ENCODE measurements around the gene TMEM87A.
"Not testable (repeated sequence)": the region's sequence is repeated elsewhere in the genome, so short reads cannot be mapped to it uniquely, and the experiment has no call there.

TMEM87A gene

GRCh38 chr15:42272939-42273899 is at the start of gene TMEM87A, which contains the start of gene GANC:
TSS of gene TMEM87A (minus strand) at chr15:42273433. CDS start at chr15:42273398, 35 bp downstream.
TSS of gene GANC (plus strand) at chr15:42273201. CDS start at chr15:42274482, 1,281 bp downstream.
- peak within 1 kb of the TSS; percentile 98 to 99 for H3K4me3 Mint-ChIP-seq
- DNase-seq (peak; percentile 93 to 97), ATAC-seq (peak; percentile 98)
- no peaks in the 10 kb centered on the region for H3K9me3 Mint-ChIP-seq
- peak within 1 kb of the TSS; percentile 98 for H3K27ac Mint-ChIP-seq
- H3K4me1 Mint-ChIP-seq: peaks cover 34% of the 10 kb centered on the region
- H3K27me3 Mint-ChIP-seq: no peaks in the 10 kb centered on the region

GRCh38 chr15:42319206-42319605 is 46.0 kb upstream of the TMEM87A start:
- Mint-ChIP-seq H3K4me1 (no peaks in the 10 kb centered on the region), H3K27me3 (no peaks in the 10 kb centered on the region), H3K27ac (no peak overlapping the region), H3K9me3 (no peaks in the 10 kb centered on the region), H3K4me3 (no peak overlapping the region)
- no peak for DNase-seq
- no peak for ATAC-seq

GRCh38 chr15:42316282-42316805 is 43.1 kb upstream of the TMEM87A start:
- not testable (repeated sequence) for DNase-seq, H3K27ac Mint-ChIP-seq, ATAC-seq, H3K4me1 Mint-ChIP-seq, H3K4me3 Mint-ChIP-seq, H3K27me3 Mint-ChIP-seq, H3K9me3 Mint-ChIP-seq

- DNase-seq (no peak), ATAC-seq (peak; percentile 60)
- Mint-ChIP-seq H3K27me3 (no peaks in the 10 kb centered on the region), H3K4me3 (no peak overlapping the region), H3K27ac (no peak overlapping the region), H3K4me1 (no peaks in the 10 kb centered on the region), H3K9me3 (no peaks in the 10 kb centered on the region)
Measured at GRCh38 chr15:42315521-42315920, 42.3 kb upstream of the TMEM87A start.

- ATAC-seq (no peak), DNase-seq (no peak)
- Mint-ChIP-seq H3K9me3 (no peaks in the 10 kb centered on the region), H3K27me3 (no peaks in the 10 kb centered on the region), H3K4me1 (no peaks in the 10 kb centered on the region), H3K27ac (no peak overlapping the region), H3K4me3 (no peak overlapping the region)
Measured at GRCh38 chr15:42314818-42315217, 41.6 kb upstream of the TMEM87A start.

- H3K4me3 Mint-ChIP-seq: no peak overlapping the region
- DNase-seq (no peak), ATAC-seq (no peak)
- H3K27me3 Mint-ChIP-seq: no peaks in the 10 kb centered on the region
- no peak overlapping the region for H3K27ac Mint-ChIP-seq
- H3K9me3 Mint-ChIP-seq: no peaks in the 10 kb centered on the region
- H3K4me1 Mint-ChIP-seq: no peaks in the 10 kb centered on the region
Measured at GRCh38 chr15:42313463-42313862, 40.2 kb upstream of the TMEM87A start.

GRCh38 chr15:42306681-42307080 is 33.4 kb upstream of the TMEM87A start:
- Mint-ChIP-seq H3K9me3 (peaks cover 10 to 27% of the 10 kb centered on the region in 2 donors), H3K4me3 (no peak overlapping the region), H3K4me1 (no peaks in the 10 kb centered on the region), H3K27me3 (no peaks in the 10 kb centered on the region), H3K27ac (no peak overlapping the region)
- no peak for ATAC-seq
- DNase-seq: no peak

- DNase-seq, ATAC-seq, H3K27ac Mint-ChIP-seq, H3K4me3 Mint-ChIP-seq, H3K4me1 Mint-ChIP-seq, H3K27me3 Mint-ChIP-seq: not testable (repeated sequence)
- H3K9me3 Mint-ChIP-seq: peaks cover 10 to 27% of the 10 kb centered on the region in 2 donors
Measured at GRCh38 chr15:42301004-42301403, 27.8 kb upstream of the TMEM87A start.

GRCh38 chr15:42289166-42289565 is 15.9 kb upstream of the TMEM87A start:
- H3K27me3 Mint-ChIP-seq: no peaks in the 10 kb centered on the region
- no peak for ATAC-seq
- no peak overlapping the region for H3K4me3 Mint-ChIP-seq
- H3K9me3 Mint-ChIP-seq: no peaks in the 10 kb centered on the region
- no peak for DNase-seq
- no peaks in the 10 kb centered on the region for H3K4me1 Mint-ChIP-seq
- H3K27ac Mint-ChIP-seq: no peak overlapping the region

GRCh38 chr15:42287931-42288330 is 14.7 kb upstream of the TMEM87A start:
- Mint-ChIP-seq H3K9me3 (no peaks in the 10 kb centered on the region), H3K4me3 (no peak overlapping the region), H3K27ac (no peak overlapping the region), H3K4me1 (no peaks in the 10 kb centered on the region), H3K27me3 (no peaks in the 10 kb centered on the region)
- DNase-seq (no peak), ATAC-seq (no peak)

GRCh38 chr15:42286445-42287029 is 13.3 kb upstream of the TMEM87A start:
- no peak overlapping the region for H3K27ac Mint-ChIP-seq
- ATAC-seq (no peak), DNase-seq (no peak)
- H3K27me3 Mint-ChIP-seq: no peaks in the 10 kb centered on the region
- H3K9me3 Mint-ChIP-seq: no peaks in the 10 kb centered on the region
- no peak overlapping the region for H3K4me3 Mint-ChIP-seq
- no peaks in the 10 kb centered on the region for H3K4me1 Mint-ChIP-seq

GRCh38 chr15:42285034-42285433 is 11.8 kb upstream of the TMEM87A start:
- DNase-seq: no peak
- H3K27ac Mint-ChIP-seq: no peak overlapping the region
- no peaks in the 10 kb centered on the region for H3K4me1 Mint-ChIP-seq
- ATAC-seq: no peak
- H3K4me3 Mint-ChIP-seq: no peak overlapping the region
- H3K9me3 Mint-ChIP-seq: no peaks in the 10 kb centered on the region
- no peaks in the 10 kb centered on the region for H3K27me3 Mint-ChIP-seq

GRCh38 chr15:42284551-42284950 is 11.3 kb upstream of the TMEM87A start:
- no peaks in the 10 kb centered on the region for H3K27me3 Mint-ChIP-seq
- DNase-seq: no peak
- H3K4me1 Mint-ChIP-seq: no peaks in the 10 kb centered on the region
- no peak overlapping the region for H3K27ac Mint-ChIP-seq
- H3K9me3 Mint-ChIP-seq: no peaks in the 10 kb centered on the region
- ATAC-seq: no peak
- H3K4me3 Mint-ChIP-seq: no peak overlapping the region

GRCh38 chr15:42283671-42284070 is 10.4 kb upstream of the TMEM87A start:
- Mint-ChIP-seq H3K27me3 (no peaks in the 10 kb centered on the region), H3K4me3 (no peak overlapping the region), H3K27ac (no peak overlapping the region), H3K9me3 (no peaks in the 10 kb centered on the region), H3K4me1 (no peaks in the 10 kb centered on the region)
- DNase-seq: no peak
- ATAC-seq: no peak

- Mint-ChIP-seq H3K9me3 (no peaks in the 10 kb centered on the region), H3K27me3 (no peaks in the 10 kb centered on the region), H3K27ac (no peak overlapping the region), H3K4me1 (no peaks in the 10 kb centered on the region), H3K4me3 (no peak overlapping the region)
- DNase-seq (no peak), ATAC-seq (no peak)
Measured at GRCh38 chr15:42282926-42283325, 9.7 kb upstream of the TMEM87A start.

GRCh38 chr15:42282344-42282743 is 9.1 kb upstream of the TMEM87A start:
- H3K27me3 Mint-ChIP-seq: no peaks in the 10 kb centered on the region
- DNase-seq (no peak), ATAC-seq (no peak)
- H3K4me3 Mint-ChIP-seq: no peak overlapping the region
- no peaks in the 10 kb centered on the region for H3K4me1 Mint-ChIP-seq
- H3K9me3 Mint-ChIP-seq: no peaks in the 10 kb centered on the region
- no peak overlapping the region for H3K27ac Mint-ChIP-seq
